ENCODE data around the gene EDIL3.

Gene EDIL3

DNA sequence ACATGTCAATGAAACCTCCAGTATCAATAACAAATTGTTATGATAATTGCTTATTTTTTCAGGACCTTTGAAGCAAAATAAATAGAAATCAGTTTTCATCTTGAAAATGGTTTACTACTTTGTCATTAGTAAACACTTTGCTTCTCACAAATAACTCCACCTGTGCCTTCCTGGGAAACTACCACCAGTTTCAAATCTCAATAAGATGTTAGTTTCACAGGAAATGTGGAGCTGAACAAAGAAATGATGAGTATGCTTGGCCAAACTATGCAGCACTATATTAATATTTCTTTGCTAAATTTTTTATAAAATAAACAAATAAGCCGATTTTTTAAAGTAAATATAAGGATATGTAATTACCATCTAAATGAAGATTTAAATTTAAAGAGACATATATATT, 442.5 kb downstream of the EDIL3 start:
- DNase-seq: no peak

DNA sequence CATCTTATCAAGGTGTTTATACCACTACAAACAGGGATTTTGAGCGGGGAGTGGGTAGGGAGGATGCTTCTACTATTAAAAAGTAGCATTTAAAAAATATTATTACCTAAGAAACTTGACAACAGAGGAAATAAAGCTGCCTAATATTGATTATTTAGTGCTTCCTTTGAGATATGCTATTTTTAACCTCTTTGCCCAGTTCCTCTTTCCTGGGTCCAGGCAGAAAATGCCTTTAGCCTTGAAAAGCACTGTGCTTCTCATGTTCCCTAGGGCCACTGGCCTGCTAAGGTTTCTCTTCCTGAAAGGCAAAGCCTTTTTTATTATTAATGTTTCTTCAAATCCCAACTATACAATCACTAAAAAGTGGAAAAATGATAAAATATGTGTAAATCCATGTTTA, 446.8 kb downstream of the EDIL3 start:
- no peak for DNase-seq

- no peak for DNase-seq
These were observed 452.7 kb downstream of the EDIL3 start for GRCh38 chr5:83931969-83932368.

DNA sequence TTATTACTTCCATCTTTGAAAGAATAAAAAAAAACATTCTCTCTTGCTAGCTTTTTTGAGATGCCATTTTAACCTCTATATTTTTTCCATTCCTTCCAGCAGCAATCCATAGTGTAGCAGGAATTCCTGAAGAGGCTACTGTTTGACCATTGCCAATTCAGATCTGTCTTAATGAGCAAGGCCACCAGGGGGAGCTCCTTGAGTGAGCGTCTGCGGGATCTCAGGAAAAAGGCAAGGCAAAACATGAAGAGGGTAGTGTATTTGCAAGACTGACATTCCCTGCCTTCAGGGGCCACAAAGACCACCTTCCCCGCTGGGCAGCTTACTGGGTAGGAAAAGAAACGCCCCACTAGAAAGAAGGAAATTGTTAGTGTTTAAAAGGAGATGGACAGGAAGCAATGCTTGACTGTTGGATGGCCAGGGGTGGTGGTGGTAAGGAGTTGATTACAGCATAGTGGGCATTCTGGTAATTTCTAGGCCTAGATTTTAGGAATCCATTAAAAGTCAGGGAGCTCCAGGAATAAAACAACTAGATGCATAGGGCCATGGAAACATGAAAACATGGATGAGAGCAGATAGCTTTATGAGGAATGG, 457.4 kb downstream of the EDIL3 start:
- peak; percentile 88 for DNase-seq

GRCh38 chr5:83925955-83926337, 458.7 kb downstream of the EDIL3 start:
- DNase-seq: no peak

DNA sequence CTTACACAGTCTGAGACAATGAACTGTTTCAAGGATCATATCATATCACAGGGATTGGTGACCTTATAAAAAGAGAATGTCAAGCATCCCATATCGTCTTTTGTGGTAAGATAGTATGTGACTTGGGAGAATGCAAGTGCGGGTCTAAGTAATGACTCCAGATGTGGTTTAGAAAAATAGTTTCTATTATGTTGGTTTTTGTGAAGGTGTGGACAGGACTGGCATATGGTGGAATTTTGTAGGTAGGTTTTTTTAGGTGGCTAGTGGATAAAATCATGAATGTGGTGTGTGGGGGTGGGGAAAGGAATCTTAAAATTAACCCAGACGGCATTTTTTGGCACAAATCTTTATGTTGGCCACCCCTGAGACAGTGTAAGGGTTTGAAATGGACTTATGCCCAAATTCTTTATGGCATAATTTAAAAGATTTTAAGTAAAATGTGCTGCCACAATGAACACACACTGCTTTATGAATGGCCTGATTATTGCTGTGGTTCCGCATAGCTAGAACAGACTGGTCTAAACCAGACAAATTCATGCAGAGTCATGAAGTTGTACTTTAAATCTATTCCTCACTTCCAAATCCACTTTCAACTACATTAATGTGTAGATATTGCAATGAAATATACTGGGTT, 459.2 kb downstream of the EDIL3 start:
- DNase-seq: no peak

- DNase-seq: no peak
These were observed 459.8 kb downstream of the EDIL3 start for GRCh38 chr5:83924891-83925290.

DNA sequence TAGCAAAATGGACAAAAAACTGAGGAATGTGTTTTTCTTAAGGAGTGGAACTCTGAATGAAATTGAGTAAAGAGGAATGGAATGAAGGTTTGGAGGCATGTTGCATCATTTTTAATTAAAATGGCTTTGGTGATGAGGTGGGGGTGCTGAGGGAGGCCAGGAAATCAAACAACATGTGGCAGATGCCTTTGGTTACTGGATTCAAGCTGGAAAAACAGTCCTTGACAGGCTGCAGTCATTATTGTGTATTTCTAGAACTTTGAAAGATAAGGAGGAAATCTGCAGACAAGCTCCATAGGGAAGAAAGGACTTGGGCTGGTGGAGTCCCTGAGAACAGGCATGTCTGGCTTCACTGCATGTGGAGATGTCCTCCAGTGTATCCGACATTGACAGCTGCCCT, 460.5 kb downstream of the EDIL3 start:
- DNase-seq: no peak

- no peak for DNase-seq
These were observed 462.0 kb downstream of the EDIL3 start for GRCh38 chr5:83922699-83923098.

DNA sequence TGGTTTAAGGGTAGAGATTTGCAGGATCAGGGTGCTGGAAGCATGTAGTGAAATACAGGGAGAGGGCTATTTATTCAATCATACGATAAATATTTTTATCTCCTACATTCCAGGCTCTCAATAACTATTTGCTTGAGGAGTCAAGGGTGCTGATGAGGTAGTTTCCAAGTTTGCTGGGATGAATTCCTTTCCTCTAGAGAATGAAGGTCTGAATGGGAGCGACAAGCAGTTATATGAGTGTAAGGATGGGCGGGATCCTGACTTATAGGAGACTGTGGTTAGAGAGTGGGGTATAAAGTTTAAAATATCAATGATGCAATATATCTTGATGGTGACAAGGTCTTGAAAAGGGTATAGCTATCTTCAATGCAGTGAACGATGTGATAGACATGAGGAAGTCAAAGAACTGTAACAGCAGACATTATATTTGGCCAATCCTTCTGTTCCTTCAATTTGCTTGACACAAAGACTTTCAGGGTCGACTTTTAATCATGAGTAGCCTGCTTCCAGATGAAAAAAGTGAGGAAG, 462.9 kb downstream of the EDIL3 start:
- DNase-seq: no peak

- no peak for DNase-seq
These were observed 465.3 kb downstream of the EDIL3 start for GRCh38 chr5:83919071-83920041.

DNA sequence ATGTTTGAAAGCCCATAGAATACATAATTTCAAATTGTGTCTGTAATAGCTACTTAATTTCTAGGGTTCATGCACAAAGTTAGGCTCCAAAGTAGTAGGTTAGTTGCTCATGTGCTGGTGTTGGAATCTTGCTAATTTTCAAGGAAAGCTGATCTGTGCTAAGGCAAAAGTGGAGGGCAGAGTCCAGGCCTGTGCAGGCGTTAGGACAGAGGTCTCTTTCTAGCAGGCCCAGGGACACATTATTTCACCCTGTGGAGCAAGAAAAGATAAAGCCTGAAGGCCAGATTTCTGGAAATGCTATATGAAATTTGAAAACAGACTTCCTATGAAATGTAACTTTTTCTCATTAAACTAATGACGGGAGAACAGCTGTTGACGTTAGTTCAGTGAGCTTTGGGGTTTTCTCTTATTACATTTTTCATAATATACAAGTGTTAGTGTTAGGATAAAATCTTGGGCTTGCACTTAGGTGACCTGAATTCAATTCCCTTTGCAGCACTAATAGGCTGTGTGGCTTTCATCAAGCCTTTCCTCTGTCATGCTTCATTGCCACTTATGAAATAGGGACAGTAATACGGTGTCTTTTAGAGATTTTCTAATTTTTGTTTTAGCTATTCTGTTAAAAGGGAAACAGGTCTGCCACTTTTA, 467.3 kb downstream of the EDIL3 start:
- DNase-seq: peak; percentile 9

GRCh38 chr5:83914662-83915418, 469.8 kb downstream of the EDIL3 start:
- no peak for DNase-seq

GRCh38 chr5:83914199-83914598, 470.5 kb downstream of the EDIL3 start:
- no peak for DNase-seq

- no peak for DNase-seq
These were observed 471.1 kb downstream of the EDIL3 start for GRCh38 chr5:83913593-83913992.

DNA sequence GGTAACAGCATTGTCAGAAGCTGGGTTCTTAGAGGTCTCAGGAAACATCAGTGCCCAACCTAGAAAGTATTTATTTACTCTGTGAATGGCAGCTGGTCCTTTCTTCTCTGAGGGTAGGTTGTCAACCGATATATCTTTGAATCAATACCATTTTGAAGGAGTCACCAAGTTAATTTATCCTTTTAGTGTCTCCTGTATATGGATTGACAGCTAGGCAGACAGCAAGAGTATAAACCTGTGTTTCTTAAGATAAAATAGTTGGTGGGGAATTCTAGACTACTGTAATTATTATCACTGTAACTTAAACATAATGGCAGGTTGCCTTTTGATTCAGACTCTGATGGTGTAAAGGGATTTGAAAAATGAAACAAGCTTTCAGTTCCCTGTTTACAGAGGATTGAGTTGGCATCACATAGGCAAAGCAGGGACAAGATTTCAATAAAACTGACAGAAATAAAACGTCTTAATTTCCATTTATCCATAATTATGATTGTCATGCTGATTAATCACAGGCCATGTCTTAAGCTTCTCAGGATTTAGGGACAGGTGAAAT, 473.2 kb downstream of the EDIL3 start:
- DNase-seq: no peak

- peak; percentile 35 for DNase-seq
These were observed 484.4 kb downstream of the EDIL3 start for GRCh38 chr5:83900306-83900705.

GRCh38 chr5:83899326-83899970, 485.2 kb downstream of the EDIL3 start:
- DNase-seq: no peak

GRCh38 chr5:83895860-83896259, 488.8 kb downstream of the EDIL3 start:
- DNase-seq: no peak

- DNase-seq: no peak
These were observed 493.4 kb downstream of the EDIL3 start for GRCh38 chr5:83891261-83891660.
